Left lung (tissue), 10 donors: Measurements from ENCODE around the gene ERBB2. TPM values are rescaled to one million over a fixed set of nuclear protein-coding genes. Genes with fewer than 3 reads are reported as not detected.

Experiments used
- ATAC-seq: fragments of 200-7000 bp; cut with Tn5 transposase; one replicate; pipeline ENCODE4 v1.9.1; 2020; ENCODE audit warnings: moderate library complexity
- DNase-seq, 4 donors: peaks; one replicate each; pipeline ENCODE4 v3.0.0-alpha.2; 2013 to 2020
- H3K27ac ChIP-seq, 2 donors: fragments of 200-600 bp; sonication (generic) in 1 of 2; one replicate each; pipeline versions ENCODE4 v1.5.0 to v1.8.0; 2020 to 2021
- H3K27me3 ChIP-seq, 2 donors: fragments of 200-600 bp; sonication (generic) in 1 of 2; one replicate each; pipeline versions ENCODE4 v1.5.0 to v1.8.0; 2020 to 2021
- H3K36me3 ChIP-seq, 2 donors: fragments of 200-600 bp; sonication (generic) in 1 of 2; one replicate each; pipeline versions ENCODE4 v1.5.0 to v1.8.0; 2020 to 2021
- H3K4me1 ChIP-seq, 2 donors: fragments of 200-600 bp; one replicate each; pipeline ENCODE4 v1.8.0; 2021
- H3K4me3 ChIP-seq, 2 donors: fragments of 200-600 bp; sonication (generic) in 1 of 2; one replicate each; pipeline versions ENCODE4 v1.5.0 to v1.8.0; 2020 to 2021; ENCODE audit warnings: mild to moderate bottlenecking in 1 of 2
- H3K9me3 ChIP-seq, 2 donors: fragments of 200-600 bp; sonication (generic) in 1 of 2; one replicate each; pipeline versions ENCODE4 v1.5.0 to v1.8.0; 2020 to 2021
- intact Hi-C, 2 donors: fragments of 100-400 bp; cut with DNase I; formaldehyde crosslinking; loops; one replicate each; pipeline versions ENCODE4 v1.11.2 to v1.14.2; 2022
- polyA plus RNA-seq, 6 donors: library from polyadenylated mRNA; unstranded; fragments of 120-200 nt; gene quantifications; one replicate each; pipeline ENCODE4 v1.2.1, GENCODE V29; 2013; ENCODE audit not compliant: insufficient read length in 6 of 6
- total RNA-seq, 2 donors: library from RNA; stranded (reverse); fragmentation: NEBNext Ultra II Directional; extraction: Animal tissue kit (Norgen Biotek cat#: 25700); gene quantifications; one replicate each; pipeline ENCODE4 v1.2.1, GENCODE V29; 2021
- TF ChIP-seq, protein P1 (sequence below), 2 donors: fragments of 200-600 bp; sonication (generic) in 1 of 2; IDR thresholded peaks; one replicate each; pipeline versions ENCODE4 v1.5.0 to v1.8.0; 2021; ENCODE audit warnings: antibody characterized with exemption in 2 of 2
- donor health status: DM: no; HTN: yes; CAD: no.
- donor health status: DM: no; HTN: no; CAD: no.

Gene ERBB2
- total and polyA plus RNA-seq, 8 donors: 65.1 to 137 (median 107) TPM

DNA sequence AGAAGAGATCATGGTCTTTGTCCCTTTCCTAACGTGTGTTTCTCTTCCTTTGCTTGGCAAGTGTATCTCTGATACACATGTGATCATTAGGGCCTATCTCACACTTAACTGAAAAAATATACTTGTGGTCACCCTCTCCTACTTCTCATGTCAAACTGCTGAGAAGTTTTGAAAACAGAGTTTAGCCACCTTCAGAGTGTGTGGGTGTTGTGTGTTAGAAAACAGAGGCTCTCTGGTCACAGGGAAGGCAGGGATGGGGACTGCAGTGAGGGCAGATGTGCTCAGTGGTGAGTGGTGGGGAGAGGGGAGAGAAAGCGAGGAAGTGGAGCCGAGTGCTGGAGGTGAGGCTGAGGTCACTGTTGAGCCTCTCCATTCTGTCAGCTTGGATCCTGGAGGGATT is 67.3 kb downstream of the ERBB2 start:
- Histone ChIP-seq H3K36me3 (no peaks in the 10 kb centered on the region), H3K9me3 (no peaks in the 10 kb centered on the region), H3K27me3 (no peaks in the 10 kb centered on the region), H3K4me1 (no peaks in the 10 kb centered on the region), H3K4me3 (no peak overlapping the region), H3K27ac (no peak overlapping the region)
- TF ChIP-seq, protein P1, sequence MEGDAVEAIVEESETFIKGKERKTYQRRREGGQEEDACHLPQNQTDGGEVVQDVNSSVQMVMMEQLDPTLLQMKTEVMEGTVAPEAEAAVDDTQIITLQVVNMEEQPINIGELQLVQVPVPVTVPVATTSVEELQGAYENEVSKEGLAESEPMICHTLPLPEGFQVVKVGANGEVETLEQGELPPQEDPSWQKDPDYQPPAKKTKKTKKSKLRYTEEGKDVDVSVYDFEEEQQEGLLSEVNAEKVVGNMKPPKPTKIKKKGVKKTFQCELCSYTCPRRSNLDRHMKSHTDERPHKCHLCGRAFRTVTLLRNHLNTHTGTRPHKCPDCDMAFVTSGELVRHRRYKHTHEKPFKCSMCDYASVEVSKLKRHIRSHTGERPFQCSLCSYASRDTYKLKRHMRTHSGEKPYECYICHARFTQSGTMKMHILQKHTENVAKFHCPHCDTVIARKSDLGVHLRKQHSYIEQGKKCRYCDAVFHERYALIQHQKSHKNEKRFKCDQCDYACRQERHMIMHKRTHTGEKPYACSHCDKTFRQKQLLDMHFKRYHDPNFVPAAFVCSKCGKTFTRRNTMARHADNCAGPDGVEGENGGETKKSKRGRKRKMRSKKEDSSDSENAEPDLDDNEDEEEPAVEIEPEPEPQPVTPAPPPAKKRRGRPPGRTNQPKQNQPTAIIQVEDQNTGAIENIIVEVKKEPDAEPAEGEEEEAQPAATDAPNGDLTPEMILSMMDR (IDR thresholded peaks at IDR 0.05): no peak
- intact Hi-C loops: no loop called here
- ATAC-seq: no peak
- DNase-seq: no peak

DNA sequence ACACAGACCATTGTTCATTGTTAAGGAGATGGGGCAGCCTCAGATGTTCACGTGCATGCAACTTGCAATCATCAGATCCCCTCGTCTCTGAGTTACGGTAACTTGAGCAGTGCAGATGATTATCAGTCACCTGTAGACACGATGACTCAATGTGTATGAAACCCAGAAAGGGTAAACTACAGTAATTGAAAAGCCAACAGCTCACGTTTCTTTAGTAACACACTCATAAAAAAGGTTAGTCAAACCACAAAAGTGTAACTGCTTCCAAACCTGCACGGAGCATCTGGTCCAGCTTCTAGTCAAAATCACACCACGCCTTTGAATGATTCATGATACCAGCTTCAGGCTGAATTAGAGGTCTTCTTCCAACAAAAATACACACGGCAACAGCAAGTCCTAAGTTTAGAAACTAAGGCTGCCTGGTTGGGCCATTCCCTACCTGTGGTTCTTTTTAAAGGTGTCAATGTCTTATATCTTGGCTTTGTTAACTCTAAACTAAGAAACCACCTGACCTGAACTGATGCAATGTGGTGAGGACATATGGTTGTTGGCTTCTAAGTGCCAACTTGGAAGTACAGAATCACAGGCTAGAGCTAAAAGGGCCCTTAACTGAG is 70.2 kb downstream of the ERBB2 start:
- intact Hi-C loops: no loop called here
- DNase-seq: no peak
- peaks cover 0 to 8% of the 10 kb centered on the region in 2 donors for H3K4me1 ChIP-seq
- TF ChIP-seq, protein P1 (IDR thresholded peaks at IDR 0.05): no peak
- H3K4me3 ChIP-seq: no peak overlapping the region
- H3K9me3 ChIP-seq: no peaks in the 10 kb centered on the region
- ATAC-seq: no peak
- H3K27ac ChIP-seq: no peak overlapping the region
- H3K27me3 ChIP-seq: peaks cover 0 to 4% of the 10 kb centered on the region in 2 donors
- H3K36me3 ChIP-seq: no peaks in the 10 kb centered on the region

DNA sequence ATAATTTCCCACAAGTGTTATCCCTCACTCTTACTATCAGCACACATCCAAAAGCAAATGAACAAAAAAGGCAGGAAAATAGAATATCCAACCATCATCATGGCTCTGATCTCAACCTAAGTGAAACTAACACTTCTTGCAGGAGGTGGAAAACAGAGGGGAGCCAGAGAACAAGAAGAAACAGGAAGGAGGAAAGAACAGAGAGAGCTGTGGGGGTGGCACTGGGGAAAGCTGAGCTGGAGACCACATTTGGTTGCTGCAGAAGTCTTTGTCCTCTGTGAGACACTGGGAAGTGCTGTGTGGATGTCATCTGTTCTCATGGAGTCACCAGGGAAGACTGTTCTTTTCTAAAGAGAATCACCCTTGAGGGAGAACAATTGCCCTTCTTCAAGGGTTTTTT is 72.6 kb downstream of the ERBB2 start:
- TF ChIP-seq, protein P1 (IDR thresholded peaks at IDR 0.05): no peak
- Histone ChIP-seq H3K4me3 (no peak overlapping the region), H3K27ac (peak overlapping the region in 1 of 2 donors; percentile 19), H3K4me1 (peaks cover 0 to 8% of the 10 kb centered on the region in 2 donors), H3K36me3 (no peaks in the 10 kb centered on the region), H3K27me3 (peaks cover 0 to 14% of the 10 kb centered on the region in 2 donors), H3K9me3 (no peaks in the 10 kb centered on the region)
- DNase-seq (no peak), ATAC-seq (no peak)
- intact Hi-C loops: no loop called here

DNA sequence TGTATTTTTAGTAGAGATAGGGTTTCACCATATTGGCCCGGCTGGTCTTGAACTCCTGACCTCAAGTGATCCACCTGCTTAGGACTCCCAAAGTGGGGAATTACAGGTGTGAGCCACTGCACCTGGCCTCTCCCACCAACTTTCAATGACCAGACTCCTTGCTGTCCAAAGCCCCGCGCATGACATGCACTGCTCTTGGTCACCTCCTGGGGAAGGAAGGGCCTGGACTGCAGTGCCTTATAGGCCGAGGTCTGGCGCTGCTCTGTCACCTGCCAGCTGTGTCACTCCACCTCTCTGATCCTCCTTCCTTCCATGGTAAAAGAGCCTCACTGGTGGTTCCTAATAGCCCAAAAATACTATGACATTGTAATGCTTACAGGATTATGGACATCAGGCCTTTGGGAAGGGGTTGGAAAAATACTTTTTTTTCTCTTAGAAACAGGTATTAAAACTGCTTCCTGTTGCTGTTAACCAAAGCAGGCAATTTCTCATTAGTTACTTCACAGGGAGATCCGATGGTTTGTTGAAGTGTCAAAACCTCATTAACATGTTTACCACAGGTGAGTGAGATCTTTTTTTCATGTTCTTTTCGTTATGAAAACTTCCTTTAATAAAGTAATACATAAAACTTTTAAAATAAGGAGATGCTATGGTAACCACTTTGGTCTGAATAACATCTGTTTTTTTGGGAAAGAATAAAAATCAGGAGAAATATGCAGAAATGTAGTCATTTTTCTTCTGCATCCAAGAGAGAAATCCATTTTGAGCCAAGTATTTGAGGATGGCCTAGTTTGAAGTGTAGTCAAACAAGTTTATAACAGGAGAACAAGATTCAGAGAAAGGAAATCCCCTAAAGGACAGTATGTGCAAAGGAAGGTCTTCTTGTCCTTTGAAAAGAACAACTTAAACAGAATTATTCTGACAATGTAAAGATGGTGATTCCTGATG is 73.4 kb downstream of the ERBB2 start:
- Histone ChIP-seq H3K36me3 (no peaks in the 10 kb centered on the region), H3K27me3 (peaks cover 0 to 14% of the 10 kb centered on the region in 2 donors), H3K9me3 (no peaks in the 10 kb centered on the region), H3K4me1 (peaks cover 0 to 8% of the 10 kb centered on the region in 2 donors), H3K4me3 (no peak overlapping the region), H3K27ac (peak overlapping the region in 1 of 2 donors; percentile 19)
- intact Hi-C loops: no loop called here
- TF ChIP-seq, protein P1 (IDR thresholded peaks at IDR 0.05): no peak
- ATAC-seq: no peak
- DNase-seq: no peak

DNA sequence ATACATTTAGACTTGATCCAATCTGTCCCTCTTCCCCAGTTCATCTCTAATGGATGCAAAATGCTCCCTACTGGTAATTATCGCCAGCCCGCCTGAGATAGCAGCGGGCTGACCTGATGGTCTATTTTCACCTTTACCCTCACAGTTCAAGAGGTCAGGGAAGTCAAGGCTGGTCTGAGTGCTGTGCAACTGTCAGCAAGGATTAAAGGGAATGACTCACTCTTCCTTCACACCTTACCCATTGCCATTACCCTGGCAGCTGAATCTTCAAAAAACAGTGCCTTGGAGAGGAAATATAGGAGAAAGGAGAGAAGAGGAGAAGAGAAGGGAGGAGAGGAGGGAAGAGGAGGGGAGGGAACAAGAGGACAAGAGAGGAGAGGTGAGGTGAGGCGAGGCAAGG is 74.2 kb downstream of the ERBB2 start:
- peaks cover 0 to 8% of the 10 kb centered on the region in 2 donors for H3K4me1 ChIP-seq
- no peaks in the 10 kb centered on the region for H3K36me3 ChIP-seq
- peaks cover 0 to 22% of the 10 kb centered on the region in 2 donors for H3K27me3 ChIP-seq
- TF ChIP-seq, protein P1 (IDR thresholded peaks at IDR 0.05): no peak
- H3K27ac ChIP-seq: no peak overlapping the region
- DNase-seq: no peak
- no peaks in the 10 kb centered on the region for H3K9me3 ChIP-seq
- intact Hi-C loops: no loop called here
- ATAC-seq: no peak
- no peak overlapping the region for H3K4me3 ChIP-seq
